Keratinocyte (primary cell): ENCODE data around the gene GDPD1. TPM values are rescaled to one million over a fixed set of nuclear protein-coding genes. Genes with fewer than 3 reads are reported as not detected.

Source experiments
- DNase-seq: peaks from one replicate; pipeline ENCODE4 v3.0.0-alpha.2; 2011; ENCODE audit warnings: low read depth, missing footprints, low spot score
- FAIRE-seq: peaks from 2 replicates; lab custom pipeline; 2011; peaks lifted over from hg19 to GRCh38; lab: Jason Lieb, UNC
- H2AFZ ChIP-seq: 2 replicates; pipeline ENCODE4 v1.6.0; 2012; ENCODE audit warnings: low read length, control low read depth, inconsistent platforms; ENCODE audit not compliant: control insufficient read depth
- H3K27ac ChIP-seq: 2 replicates; pipeline ENCODE4 v1.5.1; 2011; ENCODE audit warnings: low read length; ENCODE audit not compliant: control insufficient read depth, insufficient read depth
- H3K27me3 ChIP-seq: 3 replicates; pipeline ENCODE4 v1.6.0; 2011; ENCODE audit warnings: low read length; ENCODE audit not compliant: control insufficient read depth, insufficient read depth; ENCODE audit errors: extremely low read depth
- H3K36me3 ChIP-seq, 2 experiments: 2 replicates in 1 of 2; 3 replicates in 1 of 2; pipeline ENCODE4 v1.5.1; 2011; ENCODE audit warnings: low read length in 2 of 2, mild to moderate bottlenecking in 1 of 2; ENCODE audit not compliant: control insufficient read depth in 2 of 2, insufficient read depth in 2 of 2; ENCODE audit errors: extremely low read depth in 1 of 2
- H3K4me1 ChIP-seq: 3 replicates; pipeline ENCODE4 v1.5.1; 2011; ENCODE audit warnings: low read length; ENCODE audit not compliant: control insufficient read depth, insufficient read depth; ENCODE audit errors: extremely low read depth
- H3K4me2 ChIP-seq: 3 replicates; pipeline ENCODE4 v1.6.0; 2011; ENCODE audit warnings: low read depth, low read length; ENCODE audit not compliant: control insufficient read depth, insufficient read depth; ENCODE audit errors: extremely low read depth
- H3K4me3 ChIP-seq, 3 experiments: fragments of 200-600 bp in 1 of 3; sonication (generic) in 1 of 3; 2 replicates in 2 of 3; 3 replicates in 1 of 3; pipeline ENCODE4 v1.5.1; 2011 to 2016; ENCODE audit warnings: low read length in 3 of 3, mild to moderate bottlenecking in 3 of 3, control low read depth in 2 of 3, inconsistent platforms in 1 of 3, low read depth in 1 of 3, mixed read lengths in 1 of 3, mixed run types in 1 of 3, moderate library complexity in 1 of 3; ENCODE audit not compliant: control insufficient read depth in 2 of 3, insufficient read depth in 2 of 3; ENCODE audit errors: extremely low read depth in 1 of 3
- H3K79me2 ChIP-seq: 2 replicates; pipeline ENCODE4 v1.6.0; 2012; ENCODE audit warnings: low read length; ENCODE audit not compliant: control insufficient read depth, insufficient read depth
- H3K9ac ChIP-seq: 3 replicates; pipeline ENCODE4 v1.6.0; 2011; ENCODE audit warnings: low read length; ENCODE audit not compliant: control insufficient read depth, insufficient read depth; ENCODE audit errors: extremely low read depth
- H3K9me1 ChIP-seq: 3 replicates; pipeline ENCODE4 v1.6.0; 2011; ENCODE audit warnings: low read length; ENCODE audit not compliant: control insufficient read depth, insufficient read depth; ENCODE audit errors: extremely low read depth
- H3K9me3 ChIP-seq: 2 replicates; pipeline ENCODE4 v1.5.1; 2012; ENCODE audit warnings: low read depth, low read length; ENCODE audit not compliant: control insufficient read depth
- H4K20me1 ChIP-seq: 3 replicates; pipeline ENCODE4 v1.6.0; 2011; ENCODE audit warnings: low read length; ENCODE audit not compliant: control insufficient read depth, insufficient read depth; ENCODE audit errors: extremely low read depth
- CTCF ChIP-seq, 3 experiments: IDR thresholded peaks in 1 of 3; conservative IDR thresholded peaks in 1 of 3; optimal IDR thresholded peaks in 1 of 3; 2 replicates in 2 of 3; 3 replicates in 1 of 3; pipeline versions ENCODE3 to v1.5.1; 2011; ENCODE audit warnings: low read length in 3 of 3, mild to moderate bottlenecking in 3 of 3, moderate library complexity in 2 of 3, control low read depth in 1 of 3, inconsistent platforms in 1 of 3; ENCODE audit not compliant: insufficient read depth in 2 of 3; ENCODE audit errors: extremely low read depth in 1 of 3
- EZH2 ChIP-seq: IDR thresholded peaks from one replicate; pipeline ENCODE4 v1.6.1; 2012; ENCODE audit warnings: inconsistent platforms, mild to moderate bottlenecking, low read length, moderate library complexity
- dilution Hi-C: fragments of 300-500 bp; cut with MboI; formaldehyde crosslinking; loops from one replicate; pipeline ENCODE4 v1.7.0; 2020; ENCODE audit warnings: low sequenced_read_pairs; ENCODE audit not compliant: extremely low pct_ligation_motif_present
- polyA plus RNA-seq, 5 experiments: library from polyadenylated mRNA; depleted of rRNA in 3 of 5; stranded (reverse) in 3 of 5; stranded (forward) in 1 of 5; unstranded in 1 of 5; fragments of >200 nt; gene quantifications; 1 replicate in 1 of 5; 2 replicates in 3 of 5; 3 replicates in 1 of 5; pipeline versions ENCODE4 v1.2.1 to v1.2.3, GENCODE V29; 2011 to 2012; ENCODE audit warnings: missing spikeins in 2 of 5, low read depth in 1 of 5, low replicate concordance in 1 of 5

Gene GDPD1
- polyA plus RNA-seq, 1 donor (not counting 4 experiments of a cell fraction or from before 2014, with no cell fraction given) = 3.3 TPM

- no peak for TF ChIP-seq CTCF (optimal IDR thresholded peaks at IDR 0.05 in 1 of 3, IDR thresholded peaks at IDR 0.05 in 1 of 3, conservative IDR thresholded peaks at IDR 0.05 in 1 of 3; ENCODE audit: extremely low read depth in 1 of 3, insufficient read depth in 2 of 3, low read length in 3 of 3)
- Histone ChIP-seq H4K20me1 (no peaks in the 10 kb centered on the region), H3K4me2 (no peak overlapping the region), H3K9ac (no peak overlapping the region), H3K36me3 (no peaks in the 10 kb centered on the region), H3K27ac (no peak overlapping the region), H3K4me1 (peaks cover 7% of the 10 kb centered on the region), H3K9me1 (no peaks in the 10 kb centered on the region), H3K27me3 (no peaks in the 10 kb centered on the region), H3K4me3 (no peak overlapping the region), H3K79me2 (no peaks in the 10 kb centered on the region), H2AFZ (no peak overlapping the region), H3K9me3 (no peaks in the 10 kb centered on the region)
- DNase-seq = no peak
- FAIRE-seq = no peak
- dilution Hi-C loops = no loop called here
These were observed 71.8 kb downstream of the GDPD1 start for GRCh38 chr17:59292174-59292523.

GRCh38 chr17:59296190-59296589 lies 75.9 kb downstream of the GDPD1 start:
- no peak overlapping the region for H2AFZ ChIP-seq
- no peaks in the 10 kb centered on the region for H4K20me1 ChIP-seq
- H3K27me3 ChIP-seq = no peaks in the 10 kb centered on the region
- no peaks in the 10 kb centered on the region for H3K9me1 ChIP-seq
- no peaks in the 10 kb centered on the region for H3K79me2 ChIP-seq
- H3K4me3 ChIP-seq = no peak overlapping the region
- H3K4me1 ChIP-seq = no peaks in the 10 kb centered on the region
- TF ChIP-seq EZH2 (no peak), CTCF (optimal IDR thresholded peaks at IDR 0.05 in 1 of 3, IDR thresholded peaks at IDR 0.05 in 1 of 3, conservative IDR thresholded peaks at IDR 0.05 in 1 of 3; ENCODE audit: extremely low read depth in 1 of 3, insufficient read depth in 2 of 3, low read length in 3 of 3) (no peak)
- H3K36me3 ChIP-seq = no peaks in the 10 kb centered on the region
- FAIRE-seq = no peak
- H3K9ac ChIP-seq = no peak overlapping the region
- H3K9me3 ChIP-seq = no peaks in the 10 kb centered on the region
- no peak for DNase-seq
- dilution Hi-C loops = no loop called here
- no peak overlapping the region for H3K4me2 ChIP-seq
- no peak overlapping the region for H3K27ac ChIP-seq
